Measurements from ENCODE around the gene TMEM117.
"Not testable (repeated sequence)": the region's sequence is repeated elsewhere in the genome, so short reads cannot be mapped to it uniquely, and the experiment has no call there.

The TMEM117 gene

GRCh38 chr12:44224399-44225148 lies 388.7 kb downstream of the TMEM117 start:
- no peak for DNase-seq (ENCODE audit: low spot score)

GRCh38 chr12:44225149-44225510 lies 389.2 kb downstream of the TMEM117 start:
- DNase-seq (ENCODE audit: low spot score), result no peak

GRCh38 chr12:44227616-44228015 lies 391.7 kb downstream of the TMEM117 start:
- DNase-seq (ENCODE audit: low spot score), result no peak

GRCh38 chr12:44229846-44230245 lies 394.0 kb downstream of the TMEM117 start:
- no peak for DNase-seq (ENCODE audit: low spot score)

GRCh38 chr12:44235674-44236073 lies 399.8 kb downstream of the TMEM117 start:
- no peak for DNase-seq (ENCODE audit: low spot score)

- DNase-seq (ENCODE audit: low spot score), result no peak
Observed at GRCh38 chr12:44240186-44240585, 404.3 kb downstream of the TMEM117 start.

GRCh38 chr12:44245932-44246331 lies 410.1 kb downstream of the TMEM117 start:
- no peak for DNase-seq (ENCODE audit: low spot score)

- no peak for DNase-seq (ENCODE audit: low spot score)
Observed at GRCh38 chr12:44246482-44247105, 410.7 kb downstream of the TMEM117 start.

GRCh38 chr12:44247588-44247987 lies 411.7 kb downstream of the TMEM117 start:
- no peak for DNase-seq (ENCODE audit: low spot score)

- no peak for DNase-seq (ENCODE audit: low spot score)
Observed at GRCh38 chr12:44248436-44248835, 412.6 kb downstream of the TMEM117 start.

GRCh38 chr12:44250440-44250839 lies 414.6 kb downstream of the TMEM117 start:
- DNase-seq (ENCODE audit: low spot score), result not testable (repeated sequence)

GRCh38 chr12:44253338-44253856 lies 417.5 kb downstream of the TMEM117 start:
- DNase-seq (ENCODE audit: low spot score), result no peak

- DNase-seq (ENCODE audit: low spot score), result no peak
Observed at GRCh38 chr12:44258246-44258645, 422.4 kb downstream of the TMEM117 start.

GRCh38 chr12:44259890-44260289 lies 424.0 kb downstream of the TMEM117 start:
- DNase-seq (ENCODE audit: low spot score), result no peak

GRCh38 chr12:44260581-44260980 lies 424.7 kb downstream of the TMEM117 start:
- no peak for DNase-seq (ENCODE audit: low spot score)

GRCh38 chr12:44285321-44285960 lies 449.6 kb downstream of the TMEM117 start:
- DNase-seq (ENCODE audit: low spot score), result no peak

- no peak for DNase-seq (ENCODE audit: low spot score)
Observed at GRCh38 chr12:44286336-44286735, 450.5 kb downstream of the TMEM117 start.

GRCh38 chr12:44286821-44287505 lies 451.1 kb downstream of the TMEM117 start:
- DNase-seq (ENCODE audit: low spot score), result no peak

GRCh38 chr12:44287545-44287944 lies 451.7 kb downstream of the TMEM117 start:
- DNase-seq (ENCODE audit: low spot score), result no peak

- DNase-seq (ENCODE audit: low spot score), result no peak
Observed at GRCh38 chr12:44294649-44295048, 458.8 kb downstream of the TMEM117 start.

GRCh38 chr12:44295958-44296623 lies 460.2 kb downstream of the TMEM117 start:
- no peak for DNase-seq (ENCODE audit: low spot score)

GRCh38 chr12:44296624-44297197 lies 460.8 kb downstream of the TMEM117 start:
- no peak for DNase-seq (ENCODE audit: low spot score)
